ENCODE measurements around the gene TRABD2A.
A peak's percentile ranks its signal among the peaks of the same experiment; 100 is the strongest.

TRABD2A gene

GRCh38 chr2:84815146-84815545, 65.7 kb downstream of the TRABD2A start:
- DNase-seq = no peak

GRCh38 chr2:84811839-84812431, 68.9 kb downstream of the TRABD2A start:
- DNase-seq = no peak

- DNase-seq = no peak
Observed at GRCh38 chr2:84808279-84808678, 72.6 kb downstream of the TRABD2A start.

- DNase-seq = peak; percentile 44
Observed at GRCh38 chr2:84807063-84807485, 73.8 kb downstream of the TRABD2A start.

GRCh38 chr2:84805250-84805958, 75.5 kb downstream of the TRABD2A start:
- DNase-seq = no peak

- no peak for DNase-seq
Observed at GRCh38 chr2:84801811-84802210, 79.1 kb downstream of the TRABD2A start.

- no peak for DNase-seq
Observed at GRCh38 chr2:84800194-84800805, 80.6 kb downstream of the TRABD2A start.

- no peak for DNase-seq
Observed at GRCh38 chr2:84799772-84800171, 81.1 kb downstream of the TRABD2A start.

GRCh38 chr2:84797271-84797670, 83.6 kb downstream of the TRABD2A start:
- no peak for DNase-seq

- no peak for DNase-seq
Observed at GRCh38 chr2:84796798-84797197, 84.1 kb downstream of the TRABD2A start.

- no peak for DNase-seq
Observed at GRCh38 chr2:84793641-84794040, 87.2 kb downstream of the TRABD2A start.

- DNase-seq = no peak
Observed at GRCh38 chr2:84792856-84793522, 87.9 kb downstream of the TRABD2A start.

GRCh38 chr2:84788498-84788897, 92.4 kb downstream of the TRABD2A start:
- DNase-seq = no peak

GRCh38 chr2:84788027-84788426, 92.9 kb downstream of the TRABD2A start:
- DNase-seq = no peak

- DNase-seq = no peak
Observed at GRCh38 chr2:84786601-84787000, 94.3 kb downstream of the TRABD2A start.

GRCh38 chr2:84785950-84786349, 94.9 kb downstream of the TRABD2A start:
- no peak for DNase-seq

GRCh38 chr2:84782717-84783442, 98.0 kb downstream of the TRABD2A start:
- DNase-seq = no peak

GRCh38 chr2:84781942-84782716, 98.8 kb downstream of the TRABD2A start:
- DNase-seq = no peak

GRCh38 chr2:84779781-84780180, 101.1 kb downstream of the TRABD2A start:
- DNase-seq = no peak

GRCh38 chr2:84778911-84779690, 101.8 kb downstream of the TRABD2A start:
- no peak for DNase-seq

- no peak for DNase-seq
Observed at GRCh38 chr2:84776011-84776410, 104.9 kb downstream of the TRABD2A start.
